ENCODE results near the gene GALNT5. TPM values are rescaled to one million over a fixed set of nuclear protein-coding genes. Genes with fewer than 3 reads are reported as not detected.

GALNT5 gene
- total and polyA plus RNA-seq, 10 of the 15 experiments (the other 5 are each of a cell fraction or from before 2014, with no cell fraction given): under 0.01 to 0.25 (median 0.03) TPM; not detected in 4

DNA sequence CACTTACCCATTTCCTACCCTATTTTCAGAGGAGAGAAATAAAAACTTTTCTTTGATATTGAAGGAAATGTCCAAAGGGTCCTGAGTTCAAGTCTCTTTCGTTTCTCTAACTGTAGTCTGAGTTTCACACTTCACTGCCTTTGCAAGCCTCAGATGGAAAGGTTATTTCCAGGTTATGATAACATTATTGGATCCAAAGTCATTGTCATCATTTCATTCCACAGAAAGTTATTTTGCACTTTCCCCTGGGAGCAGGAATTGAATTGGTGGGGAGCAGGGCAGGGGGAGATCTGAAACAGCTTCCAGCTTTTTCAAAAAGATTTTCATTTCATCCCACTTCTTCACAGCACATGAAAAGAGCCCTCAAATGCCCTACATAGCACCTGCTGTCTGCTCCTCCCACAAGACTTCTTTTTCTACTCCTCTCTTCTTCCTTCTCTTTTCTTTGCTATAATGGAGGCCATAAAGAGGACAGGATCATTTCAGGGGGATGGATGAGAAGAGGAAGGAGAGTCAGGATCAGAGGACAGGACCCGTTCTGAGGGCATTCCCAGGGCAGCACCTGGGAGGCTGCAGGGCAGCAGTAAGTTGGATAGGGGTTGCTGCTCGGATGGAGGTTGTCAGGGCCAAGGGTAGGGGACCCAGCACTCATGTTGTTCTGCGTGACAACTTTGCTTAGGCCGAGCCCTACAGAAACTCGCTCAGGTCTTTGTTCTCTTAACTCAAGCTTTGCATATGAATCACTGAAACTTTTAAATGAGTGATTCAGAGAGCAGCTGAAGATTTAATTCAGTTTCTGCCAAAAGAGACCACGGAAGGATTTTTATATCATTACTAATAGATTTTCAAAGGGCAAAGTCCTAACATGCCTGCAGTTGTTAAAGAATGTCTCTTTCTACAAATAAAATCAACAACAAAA, 11.4 kb upstream of the GALNT5 start (continued):
- TF ChIP-seq ZNF274 (IDR thresholded peaks at IDR 0.05; ENCODE audit: insufficient read depth, insufficient read length) (no peak), TBL1XR1 (IDR thresholded peaks at IDR 0.05; ENCODE audit: low read depth, low read length) (no peak), MTA3 (IDR thresholded peaks at IDR 0.05; ENCODE audit: borderline replicate concordance, low read length) (no peak), BACH1 (IDR thresholded peaks at IDR 0.05; ENCODE audit: borderline replicate concordance) (no peak), MYB (IDR thresholded peaks at IDR 0.05; ENCODE audit: borderline replicate concordance, low read depth, low read length) (no peak), NFYA (IDR thresholded peaks at IDR 0.05; ENCODE audit: borderline replicate concordance, low read depth, low read length) (no peak), IRF4 (IDR thresholded peaks at IDR 0.05; ENCODE audit: low read depth, low read length) (peak; percentile 83), WRNIP1 (IDR thresholded peaks at IDR 0.05; ENCODE audit: borderline replicate concordance, low read depth, low read length) (no peak), JUND (IDR thresholded peaks at IDR 0.05; ENCODE audit: low read depth, low read length) (no peak), MTA2 (IDR thresholded peaks at IDR 0.05; ENCODE audit: low read depth) (peak; percentile 65), ZZZ3 (IDR thresholded peaks at IDR 0.05; ENCODE audit: control insufficient read depth, insufficient read length, low read depth) (no peak), EGR1 (IDR thresholded peaks at IDR 0.05; ENCODE audit: borderline replicate concordance in 1 of 2, low read depth in 2 of 2, low read length in 2 of 2) (no peak), ZNF207 (IDR thresholded peaks at IDR 0.05; ENCODE audit: borderline replicate concordance) (no peak), SMARCA5 (IDR thresholded peaks at IDR 0.05) (no peak), MEF2A (IDR thresholded peaks at IDR 0.05; ENCODE audit: insufficient read depth, low read depth, low read length) (0 out of 2 replicates have a peak, but pooled peaks have one; percentile 40), BMI1 (IDR thresholded peaks at IDR 0.05; ENCODE audit: borderline replicate concordance) (no peak)
- TF ChIP-seq, protein P1, sequence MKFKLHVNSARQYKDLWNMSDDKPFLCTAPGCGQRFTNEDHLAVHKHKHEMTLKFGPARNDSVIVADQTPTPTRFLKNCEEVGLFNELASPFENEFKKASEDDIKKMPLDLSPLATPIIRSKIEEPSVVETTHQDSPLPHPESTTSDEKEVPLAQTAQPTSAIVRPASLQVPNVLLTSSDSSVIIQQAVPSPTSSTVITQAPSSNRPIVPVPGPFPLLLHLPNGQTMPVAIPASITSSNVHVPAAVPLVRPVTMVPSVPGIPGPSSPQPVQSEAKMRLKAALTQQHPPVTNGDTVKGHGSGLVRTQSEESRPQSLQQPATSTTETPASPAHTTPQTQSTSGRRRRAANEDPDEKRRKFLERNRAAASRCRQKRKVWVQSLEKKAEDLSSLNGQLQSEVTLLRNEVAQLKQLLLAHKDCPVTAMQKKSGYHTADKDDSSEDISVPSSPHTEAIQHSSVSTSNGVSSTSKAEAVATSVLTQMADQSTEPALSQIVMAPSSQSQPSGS (IDR thresholded peaks at IDR 0.05; ENCODE audit: low read length): peak; percentile 78
- TF ChIP-seq, protein P2, sequence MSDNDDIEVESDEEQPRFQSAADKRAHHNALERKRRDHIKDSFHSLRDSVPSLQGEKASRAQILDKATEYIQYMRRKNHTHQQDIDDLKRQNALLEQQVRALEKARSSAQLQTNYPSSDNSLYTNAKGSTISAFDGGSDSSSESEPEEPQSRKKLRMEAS (IDR thresholded peaks at IDR 0.05; ENCODE audit: low read depth, low read length): no peak
- TF ChIP-seq, protein P3, sequence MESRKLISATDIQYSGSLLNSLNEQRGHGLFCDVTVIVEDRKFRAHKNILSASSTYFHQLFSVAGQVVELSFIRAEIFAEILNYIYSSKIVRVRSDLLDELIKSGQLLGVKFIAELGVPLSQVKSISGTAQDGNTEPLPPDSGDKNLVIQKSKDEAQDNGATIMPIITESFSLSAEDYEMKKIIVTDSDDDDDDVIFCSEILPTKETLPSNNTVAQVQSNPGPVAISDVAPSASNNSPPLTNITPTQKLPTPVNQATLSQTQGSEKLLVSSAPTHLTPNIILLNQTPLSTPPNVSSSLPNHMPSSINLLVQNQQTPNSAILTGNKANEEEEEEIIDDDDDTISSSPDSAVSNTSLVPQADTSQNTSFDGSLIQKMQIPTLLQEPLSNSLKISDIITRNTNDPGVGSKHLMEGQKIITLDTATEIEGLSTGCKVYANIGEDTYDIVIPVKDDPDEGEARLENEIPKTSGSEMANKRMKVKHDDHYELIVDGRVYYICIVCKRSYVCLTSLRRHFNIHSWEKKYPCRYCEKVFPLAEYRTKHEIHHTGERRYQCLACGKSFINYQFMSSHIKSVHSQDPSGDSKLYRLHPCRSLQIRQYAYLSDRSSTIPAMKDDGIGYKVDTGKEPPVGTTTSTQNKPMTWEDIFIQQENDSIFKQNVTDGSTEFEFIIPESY (IDR thresholded peaks at IDR 0.05): no peak
- TF ChIP-seq, protein P4, sequence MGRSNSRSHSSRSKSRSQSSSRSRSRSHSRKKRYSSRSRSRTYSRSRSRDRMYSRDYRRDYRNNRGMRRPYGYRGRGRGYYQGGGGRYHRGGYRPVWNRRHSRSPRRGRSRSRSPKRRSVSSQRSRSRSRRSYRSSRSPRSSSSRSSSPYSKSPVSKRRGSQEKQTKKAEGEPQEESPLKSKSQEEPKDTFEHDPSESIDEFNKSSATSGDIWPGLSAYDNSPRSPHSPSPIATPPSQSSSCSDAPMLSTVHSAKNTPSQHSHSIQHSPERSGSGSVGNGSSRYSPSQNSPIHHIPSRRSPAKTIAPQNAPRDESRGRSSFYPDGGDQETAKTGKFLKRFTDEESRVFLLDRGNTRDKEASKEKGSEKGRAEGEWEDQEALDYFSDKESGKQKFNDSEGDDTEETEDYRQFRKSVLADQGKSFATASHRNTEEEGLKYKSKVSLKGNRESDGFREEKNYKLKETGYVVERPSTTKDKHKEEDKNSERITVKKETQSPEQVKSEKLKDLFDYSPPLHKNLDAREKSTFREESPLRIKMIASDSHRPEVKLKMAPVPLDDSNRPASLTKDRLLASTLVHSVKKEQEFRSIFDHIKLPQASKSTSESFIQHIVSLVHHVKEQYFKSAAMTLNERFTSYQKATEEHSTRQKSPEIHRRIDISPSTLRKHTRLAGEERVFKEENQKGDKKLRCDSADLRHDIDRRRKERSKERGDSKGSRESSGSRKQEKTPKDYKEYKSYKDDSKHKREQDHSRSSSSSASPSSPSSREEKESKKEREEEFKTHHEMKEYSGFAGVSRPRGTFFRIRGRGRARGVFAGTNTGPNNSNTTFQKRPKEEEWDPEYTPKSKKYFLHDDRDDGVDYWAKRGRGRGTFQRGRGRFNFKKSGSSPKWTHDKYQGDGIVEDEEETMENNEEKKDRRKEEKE (IDR thresholded peaks at IDR 0.05): no peak

All from GM12878 (cell line).